Measurements from ENCODE around the gene MYO1E.
"Not testable (repeated sequence)": the region's sequence is repeated elsewhere in the genome, so short reads cannot be mapped to it uniquely, and the experiment has no call there.

The MYO1E gene

GRCh38 chr15:59165726-59166125, 206.9 kb downstream of the MYO1E start:
- Histone ChIP-seq H3F3A (ENCODE audit: control insufficient read depth, insufficient read depth) (no peaks in the 10 kb centered on the region), H3K9me2 (replicated peaks; ENCODE audit: control insufficient read depth, low read length) (no peaks in the 10 kb centered on the region), H3K36me3 (ENCODE audit: control insufficient read depth, low read length) (peaks cover 10% of the 10 kb centered on the region), H3K27me3 (ENCODE audit: control insufficient read depth, low read length) (no peaks in the 10 kb centered on the region), H4K20me1 (ENCODE audit: control insufficient read depth, insufficient read depth, low read depth, low read length) (no peaks in the 10 kb centered on the region), H3K4me2 (ENCODE audit: low read length) (no peak overlapping the region), H3K27ac (ENCODE audit: low read depth, low read length) (no peak overlapping the region), H3K4me1 (ENCODE audit: control insufficient read depth, low read length) (no peaks in the 10 kb centered on the region), H3K79me2 (ENCODE audit: control insufficient read depth, low read length) (no peaks in the 10 kb centered on the region), H3K9me3 (ENCODE audit: control insufficient read depth, insufficient read depth, low read length) (no peaks in the 10 kb centered on the region), H3K4me3 (ENCODE audit: low read length) (no peak overlapping the region)
- TF ChIP-seq EZH2phosphoT487 (IDR thresholded peaks at IDR 0.05; ENCODE audit: borderline replicate concordance, low read length) (no peak), CTCF (IDR thresholded peaks at IDR 0.05; ENCODE audit: low read depth, low read length, poor library complexity, severe bottlenecking) (no peak)

- peaks cover 17% of the 10 kb centered on the region for H3K36me3 ChIP-seq (ENCODE audit: control insufficient read depth, low read length)
Observed at GRCh38 chr15:59162080-59162479, 210.6 kb downstream of the MYO1E start.

GRCh38 chr15:59160880-59161593, 211.6 kb downstream of the MYO1E start:
- H3K9me3 ChIP-seq (ENCODE audit: control insufficient read depth, insufficient read depth, low read length), result no peaks in the 10 kb centered on the region
- H3K79me2 ChIP-seq (ENCODE audit: control insufficient read depth, low read length), result no peaks in the 10 kb centered on the region
- no peaks in the 10 kb centered on the region for H3F3A ChIP-seq (ENCODE audit: control insufficient read depth, insufficient read depth)
- H3K4me1 ChIP-seq (ENCODE audit: control insufficient read depth, low read length), result no peaks in the 10 kb centered on the region
- TF ChIP-seq EZH2phosphoT487 (IDR thresholded peaks at IDR 0.05; ENCODE audit: borderline replicate concordance, low read length), result no peak
- peak; percentile 41 for TF ChIP-seq CTCF (IDR thresholded peaks at IDR 0.05; ENCODE audit: low read depth, low read length, poor library complexity, severe bottlenecking)
- H4K20me1 ChIP-seq (ENCODE audit: control insufficient read depth, insufficient read depth, low read depth, low read length), result no peaks in the 10 kb centered on the region
- H3K27ac ChIP-seq (ENCODE audit: low read depth, low read length), result no peak overlapping the region
- no peak overlapping the region for H3K4me2 ChIP-seq (ENCODE audit: low read length)
- H3K36me3 ChIP-seq (ENCODE audit: control insufficient read depth, low read length), result peaks cover 17% of the 10 kb centered on the region
- H3K4me3 ChIP-seq (ENCODE audit: low read length), result no peak overlapping the region
- H3K9me2 ChIP-seq (replicated peaks; ENCODE audit: control insufficient read depth, low read length), result no peaks in the 10 kb centered on the region
- no peaks in the 10 kb centered on the region for H3K27me3 ChIP-seq (ENCODE audit: control insufficient read depth, low read length)

More at GRCh38 chr15:59162080-59162479, 210.6 kb downstream of the MYO1E start:
- not testable (repeated sequence) for H3K79me2 ChIP-seq (ENCODE audit: control insufficient read depth, low read length); H3K27ac ChIP-seq (ENCODE audit: low read depth, low read length); H4K20me1 ChIP-seq (ENCODE audit: control insufficient read depth, insufficient read depth, low read depth, low read length); H3F3A ChIP-seq (ENCODE audit: control insufficient read depth, insufficient read depth); H3K9me3 ChIP-seq (ENCODE audit: control insufficient read depth, insufficient read depth, low read length); H3K9me2 ChIP-seq (replicated peaks; ENCODE audit: control insufficient read depth, low read length); H3K4me3 ChIP-seq (ENCODE audit: low read length); H3K4me1 ChIP-seq (ENCODE audit: control insufficient read depth, low read length); H3K27me3 ChIP-seq (ENCODE audit: control insufficient read depth, low read length); H3K4me2 ChIP-seq (ENCODE audit: low read length)

GRCh38 chr15:59159210-59159609, 213.5 kb downstream of the MYO1E start:
- Histone ChIP-seq H3K79me2 (ENCODE audit: control insufficient read depth, low read length) (no peaks in the 10 kb centered on the region), H3K27ac (ENCODE audit: low read depth, low read length) (no peak overlapping the region), H3K9me2 (replicated peaks; ENCODE audit: control insufficient read depth, low read length) (no peaks in the 10 kb centered on the region), H3K4me3 (ENCODE audit: low read length) (no peak overlapping the region), H4K20me1 (ENCODE audit: control insufficient read depth, insufficient read depth, low read depth, low read length) (no peaks in the 10 kb centered on the region), H3K4me2 (ENCODE audit: low read length) (no peak overlapping the region), H3K9me3 (ENCODE audit: control insufficient read depth, insufficient read depth, low read length) (no peaks in the 10 kb centered on the region), H3K27me3 (ENCODE audit: control insufficient read depth, low read length) (no peaks in the 10 kb centered on the region), H3K36me3 (ENCODE audit: control insufficient read depth, low read length) (peaks cover 17% of the 10 kb centered on the region), H3K4me1 (ENCODE audit: control insufficient read depth, low read length) (no peaks in the 10 kb centered on the region), H3F3A (ENCODE audit: control insufficient read depth, insufficient read depth) (no peaks in the 10 kb centered on the region)
- no peak for TF ChIP-seq CTCF (IDR thresholded peaks at IDR 0.05; ENCODE audit: low read depth, low read length, poor library complexity, severe bottlenecking)
- TF ChIP-seq EZH2phosphoT487 (IDR thresholded peaks at IDR 0.05; ENCODE audit: borderline replicate concordance, low read length), result no peak
